ENCODE results near the gene PIP5K1C.

- TF ChIP-seq TFE3 (CRISPR knock-in tag; IDR thresholded peaks at IDR 0.05) (no peak), DPF2 (IDR thresholded peaks at IDR 0.05) (no peak), POLR2A (conservative IDR thresholded peaks at IDR 0.05) (no peak), HBP1 (CRISPR knock-in tag; IDR thresholded peaks at IDR 0.05) (no peak), KDM4B (IDR thresholded peaks at IDR 0.05; ENCODE audit: borderline replicate concordance in 2 of 2, low read depth in 1 of 2) (no peak), CTCF (IDR thresholded peaks at IDR 0.05 in 2 of 3, conservative IDR thresholded peaks at IDR 0.05 in 1 of 3; ENCODE audit: insufficient read depth in 2 of 3, low read depth in 1 of 3, low read length in 3 of 3) (no peak), HDAC6 (IDR thresholded peaks at IDR 0.05; ENCODE audit: low read depth, low read length) (no peak), GTF2A2 (tag; IDR thresholded peaks at IDR 0.05) (no peak), ZKSCAN3 (CRISPR knock-in tag; IDR thresholded peaks at IDR 0.05) (no peak), SRSF9 (IDR thresholded peaks at IDR 0.05; ENCODE audit: borderline replicate concordance, low read depth, low read length) (no peak)
These were observed 16.7 kb downstream of the PIP5K1C start for GRCh38 chr19:3683405-3684053.
